HTERT RPE-1 (cell line): Measurements from ENCODE around the gene NEURL2.
"Not testable (repeated sequence)": the region's sequence is repeated elsewhere in the genome, so short reads cannot be mapped to it uniquely, and the experiment has no call there.

Source experiments
- in situ Hi-C: fragments of 300-500 bp; cut with MboI; formaldehyde crosslinking; loops from 4 replicates; pipeline ENCODE4 v1.14.3; 2020; ENCODE audit warnings: low sequenced_read_pairs

NEURL2 gene

DNA sequence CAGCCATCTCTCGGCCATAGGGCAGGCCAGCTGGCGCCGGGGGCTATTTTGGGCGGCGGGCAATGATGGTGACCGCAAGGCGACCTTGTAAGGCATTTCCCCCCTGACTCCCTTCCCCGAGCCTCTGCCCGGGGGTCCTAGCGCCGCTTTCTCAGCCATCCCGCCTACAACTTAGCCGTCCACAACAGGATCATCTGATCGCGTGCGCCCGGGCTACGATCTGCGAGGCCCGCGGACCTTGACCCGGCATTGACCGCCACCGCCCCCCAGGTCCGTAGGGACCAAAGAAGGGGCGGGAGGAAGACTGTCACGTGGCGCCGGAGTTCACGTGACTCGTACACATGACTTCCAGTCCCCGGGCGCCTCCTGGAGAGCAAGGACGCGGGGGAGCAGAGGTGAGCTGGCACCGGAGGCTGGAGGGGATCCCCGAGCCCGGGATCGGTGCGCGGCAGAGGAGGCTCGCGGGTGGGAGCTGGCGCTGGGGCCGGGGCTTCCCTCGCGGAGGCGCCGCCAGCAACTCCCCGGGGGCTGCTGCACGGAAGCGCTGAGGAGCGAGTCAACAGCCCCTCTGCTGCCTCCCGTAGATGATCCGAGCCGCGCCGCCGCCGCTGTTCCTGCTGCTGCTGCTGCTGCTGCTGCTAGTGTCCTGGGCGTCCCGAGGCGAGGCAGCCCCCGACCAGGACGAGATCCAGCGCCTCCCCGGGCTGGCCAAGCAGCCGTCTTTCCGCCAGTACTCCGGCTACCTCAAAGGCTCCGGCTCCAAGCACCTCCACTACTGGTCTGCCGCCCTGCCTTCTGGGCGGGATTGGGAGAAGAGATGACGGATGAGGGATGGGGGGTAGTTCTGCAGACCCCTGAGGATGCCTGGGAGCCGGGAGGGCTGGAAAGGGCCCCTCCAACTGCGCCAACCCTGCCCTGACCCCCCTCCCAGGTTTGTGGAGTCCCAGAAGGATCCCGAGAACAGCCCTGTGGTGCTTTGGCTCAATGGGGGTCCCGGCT lies at the start of gene NEURL2, which contains the start of gene CTSA:
NEURL2 (minus strand) TSS at position 224 of the 999 bp plus-strand sequence; CDS start at position 7, 217 bp downstream.
CTSA (plus strand) TSS at position 351 of the 999 bp plus-strand sequence; CDS start at position 585, 234 bp downstream.
- in situ Hi-C loops, result no loop called here

DNA sequence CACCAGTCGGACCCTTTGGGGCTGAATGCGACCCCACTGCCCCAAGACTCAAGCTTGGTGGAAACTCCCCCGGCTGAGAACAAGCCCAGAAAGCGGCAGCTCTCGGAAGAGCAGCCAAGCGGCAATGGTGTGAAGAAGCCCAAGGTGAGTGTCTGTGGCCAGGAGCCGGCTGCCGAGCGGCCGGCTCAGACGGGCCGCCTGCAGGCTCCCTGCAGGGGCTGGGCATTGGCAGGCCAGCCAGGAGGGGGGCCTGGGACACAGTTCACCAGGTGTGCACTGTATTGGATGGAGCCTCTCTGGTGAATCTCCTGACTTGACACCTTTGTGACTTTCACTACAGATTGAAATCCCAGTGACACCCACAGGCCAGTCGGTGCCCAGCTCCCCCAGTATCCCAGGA lies 49.5 kb upstream of the NEURL2 start:
- in situ Hi-C loops, result no loop called here

DNA sequence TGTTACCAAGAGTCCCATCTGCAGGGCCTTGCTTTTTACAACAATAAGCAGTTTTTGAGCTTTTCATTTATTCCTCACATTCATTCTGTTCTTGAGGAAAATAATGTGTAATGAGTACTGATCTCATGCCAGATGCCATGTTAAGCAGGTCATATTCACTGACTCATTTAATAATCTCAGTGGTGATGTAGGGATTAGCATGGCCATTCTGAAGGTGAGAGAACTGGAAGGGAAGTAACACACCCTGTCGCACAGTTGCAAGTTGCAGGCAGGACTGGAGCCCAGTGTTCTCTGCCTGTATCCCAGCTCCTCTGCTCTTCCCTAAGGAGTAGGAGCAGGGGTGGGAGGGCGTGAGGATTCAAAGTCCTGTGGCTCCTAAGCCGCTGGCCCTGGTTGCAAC lies 49.0 kb upstream of the NEURL2 start:
- in situ Hi-C loops, result no loop called here

GRCh38 chr20:45938727-45939438 lies 47.9 kb upstream of the NEURL2 start:
- in situ Hi-C loops, result no loop called here

- in situ Hi-C loops, result no loop called here
Observed at GRCh38 chr20:45937765-45938164, 46.8 kb upstream of the NEURL2 start.

GRCh38 chr20:45935416-45936046 lies 44.5 kb upstream of the NEURL2 start:
- in situ Hi-C loops, result no loop called here

GRCh38 chr20:45934586-45935415 lies 43.8 kb upstream of the NEURL2 start, which contains the start of gene PCIF1:
Gene PCIF1, plus strand, starts transcription at chr20:45934683. Its CDS starts 4,317 bp downstream, at chr20:45939000.
- in situ Hi-C loops, result no loop called here

GRCh38 chr20:45934046-45934585 lies 43.1 kb upstream of the NEURL2 start:
- in situ Hi-C loops, result no loop called here

DNA sequence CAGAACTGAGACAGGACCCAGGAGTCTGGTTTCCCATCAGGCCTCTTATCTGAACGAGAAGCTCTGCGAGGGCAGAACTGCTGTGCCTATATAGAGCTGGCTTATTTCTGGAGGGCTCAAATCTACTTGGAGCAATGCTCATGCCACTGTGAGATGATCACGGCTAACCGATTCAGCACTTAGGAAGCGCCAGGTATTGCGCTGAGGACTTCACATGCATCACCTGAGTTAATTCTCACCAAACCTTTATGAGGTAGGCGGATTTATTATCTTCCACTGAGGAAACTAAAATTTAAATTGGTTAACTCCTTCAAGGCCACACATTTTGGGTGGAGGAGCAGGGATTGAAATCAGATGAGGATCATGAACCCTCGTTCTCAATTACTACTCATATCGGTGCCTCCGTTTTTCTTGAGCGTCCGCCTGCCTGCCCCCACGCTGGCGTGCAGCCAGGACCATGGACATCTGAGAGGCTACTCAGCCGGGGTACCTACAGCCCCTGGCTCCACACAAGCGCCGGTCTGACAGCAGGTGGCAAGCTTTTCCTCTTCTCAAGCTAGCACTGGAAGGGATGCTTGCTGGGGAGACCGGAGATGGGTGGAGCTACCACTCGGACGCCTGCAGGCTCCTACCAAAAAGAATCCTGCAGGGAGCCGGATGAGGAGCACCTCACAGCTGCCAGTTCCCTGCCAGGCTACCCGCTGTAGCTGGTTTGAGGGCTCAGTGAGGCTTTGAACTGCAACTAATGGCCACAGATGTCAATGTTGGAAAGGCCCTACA lies 42.4 kb upstream of the NEURL2 start:
- in situ Hi-C loops, result no loop called here

DNA sequence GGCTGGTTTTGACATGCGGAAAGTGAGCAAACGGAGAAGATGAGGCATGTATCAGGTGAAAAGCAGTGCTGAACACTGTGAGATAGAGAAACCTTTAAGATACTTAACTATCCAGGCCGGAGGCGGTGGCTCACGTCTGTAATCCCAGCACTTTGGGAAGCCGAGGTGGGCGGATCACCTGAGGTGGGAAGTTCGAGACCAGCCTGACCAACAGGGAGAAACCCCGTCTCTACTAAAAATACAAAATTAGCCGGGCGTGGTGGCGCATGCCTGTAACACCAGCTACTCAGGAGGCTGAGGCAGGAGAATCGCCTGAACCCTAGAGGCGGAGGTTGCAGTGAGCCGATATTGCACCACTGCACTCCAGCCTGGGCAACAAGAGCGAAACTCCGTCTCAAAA lies 40.7 kb upstream of the NEURL2 start:
- in situ Hi-C loops, result not testable (repeated sequence)

DNA sequence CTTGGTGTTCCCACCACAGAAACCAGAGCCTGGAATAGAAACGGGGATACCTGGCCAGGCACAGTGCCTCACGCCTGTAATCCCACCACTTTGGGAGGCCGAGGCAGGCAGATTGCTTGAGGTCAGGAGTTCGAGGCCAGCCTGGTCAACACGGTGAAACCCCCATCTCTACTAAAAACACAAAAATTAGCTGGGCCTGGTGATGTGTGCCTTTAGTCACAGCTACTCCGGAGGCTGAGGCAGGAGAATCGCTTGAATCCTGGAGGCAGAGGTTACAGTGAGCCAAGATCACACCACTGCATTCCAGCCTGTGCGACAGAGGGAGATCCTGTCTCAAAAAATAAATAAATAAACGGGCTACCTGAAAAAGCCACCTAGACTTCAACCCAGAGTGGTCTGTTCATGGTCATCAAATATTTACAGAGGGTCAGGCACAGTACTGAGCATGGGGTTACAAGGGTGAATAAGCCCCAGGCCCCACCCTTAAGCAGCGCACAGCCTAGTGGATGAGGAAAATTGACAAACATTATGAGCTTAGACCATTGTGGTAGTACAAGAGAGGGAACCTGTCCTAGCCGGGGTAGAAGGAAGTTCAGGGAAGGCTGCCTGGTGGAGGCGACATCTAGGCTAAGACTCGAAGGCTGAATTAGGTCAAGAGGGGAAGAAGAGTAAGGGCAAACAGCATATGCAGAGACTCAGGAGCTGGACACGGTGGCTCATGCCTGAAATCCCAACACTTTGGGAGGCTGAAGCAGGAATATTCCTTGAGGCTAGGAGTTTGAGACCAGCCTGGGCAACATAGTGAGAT lies 36.3 kb upstream of the NEURL2 start:
- in situ Hi-C loops, result no loop called here

GRCh38 chr20:45926731-45927070 lies 35.7 kb upstream of the NEURL2 start:
- in situ Hi-C loops, result no loop called here

GRCh38 chr20:45925821-45926506 lies 35.0 kb upstream of the NEURL2 start:
- in situ Hi-C loops, result no loop called here

DNA sequence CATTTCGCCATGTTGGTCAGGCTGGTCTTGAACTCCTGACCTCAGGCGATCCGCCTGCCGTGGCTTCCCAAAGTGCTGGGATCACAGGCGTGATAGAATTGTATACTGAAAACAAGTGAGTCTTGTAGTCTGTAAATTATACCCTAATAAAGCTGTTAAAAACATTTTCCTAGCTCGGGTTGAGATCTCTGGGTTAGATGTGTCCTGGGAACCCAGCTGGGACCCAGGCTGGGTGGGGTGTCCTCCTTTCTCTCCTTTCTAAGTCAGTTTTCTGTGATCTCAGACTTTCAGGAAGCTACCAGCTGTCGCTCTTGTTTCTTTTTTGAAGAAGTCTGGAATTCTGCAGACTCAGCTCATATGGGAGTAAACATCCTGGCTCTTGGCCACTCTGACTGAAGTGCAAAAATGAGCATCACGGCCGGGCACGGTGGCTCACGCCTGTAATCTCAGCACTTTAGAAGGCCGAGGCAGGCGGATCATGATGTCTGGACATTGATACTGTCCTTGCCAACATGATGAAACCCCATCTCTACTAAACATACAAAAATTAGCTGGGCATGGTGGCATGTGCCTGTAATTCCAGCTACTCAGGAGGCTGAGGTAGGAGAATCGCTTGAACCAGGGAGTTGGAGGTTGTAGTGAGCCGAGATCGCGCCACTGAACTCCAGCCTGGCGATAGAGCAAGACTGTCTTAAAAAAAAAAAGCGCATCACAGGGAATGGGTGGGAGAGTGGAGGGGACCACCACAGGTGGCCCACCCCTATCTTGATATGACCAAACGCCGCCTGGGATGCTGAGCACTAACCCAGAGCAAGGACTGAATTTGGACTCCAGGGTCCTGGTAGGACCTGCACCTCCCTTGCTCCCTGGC lies 33.6 kb upstream of the NEURL2 start:
- in situ Hi-C loops, result no loop called here

GRCh38 chr20:45921337-45922189 lies 30.6 kb upstream of the NEURL2 start:
- in situ Hi-C loops, result no loop called here
